Stimulated activated CD8-positive, alpha-beta memory T cell treated with anti-CD3 and anti-CD28 coated beads, Interleukin-2, amount 100 ng/mL, for 1 hour (primary cell): Measurements from ENCODE around the gene BRD9.
"Not testable (repeated sequence)": the region's sequence is repeated elsewhere in the genome, so short reads cannot be mapped to it uniquely, and the experiment has no call there.

Source experiments
- DNase-seq, 2 donors: peaks; one replicate each; pipeline ENCODE4 v3.0.0-alpha.2; 2020; ENCODE audit warnings: low read depth in 2 of 2

BRD9 gene

GRCh38 chr5:858726-859125 is 33.9 kb downstream of the BRD9 start:
- DNase-seq, result no peak

- no peak for DNase-seq
Measured at GRCh38 chr5:856531-857425, 35.8 kb downstream of the BRD9 start.

- no peak for DNase-seq
Measured at GRCh38 chr5:855771-856530, 36.6 kb downstream of the BRD9 start.

- DNase-seq, result no peak
Measured at GRCh38 chr5:854966-855743, 37.4 kb downstream of the BRD9 start.

- DNase-seq, result no peak
Measured at GRCh38 chr5:854217-854616, 38.4 kb downstream of the BRD9 start.

GRCh38 chr5:853416-854090 is 39.0 kb downstream of the BRD9 start:
- DNase-seq, result not testable (repeated sequence)

- no peak for DNase-seq
Measured at GRCh38 chr5:852431-853401, 39.9 kb downstream of the BRD9 start.

- DNase-seq, result no peak
Measured at GRCh38 chr5:852018-852417, 40.6 kb downstream of the BRD9 start.

- DNase-seq, result no peak
Measured at GRCh38 chr5:851553-851952, 41.0 kb downstream of the BRD9 start.

- no peak for DNase-seq
Measured at GRCh38 chr5:851076-851475, 41.5 kb downstream of the BRD9 start.

GRCh38 chr5:850511-851006 is 42.0 kb downstream of the BRD9 start, which contains the start of gene ZDHHC11:
TSS of gene ZDHHC11 (minus strand) at chr5:850986. CDS start at chr5:850602, 384 bp downstream.
- no peak for DNase-seq

- DNase-seq, result no peak
Measured at GRCh38 chr5:849651-850301, 42.8 kb downstream of the BRD9 start.

GRCh38 chr5:848671-849111 is 43.9 kb downstream of the BRD9 start:
- DNase-seq, result no peak

- DNase-seq, result not testable (repeated sequence)
Measured at GRCh38 chr5:847736-848135, 44.9 kb downstream of the BRD9 start.

GRCh38 chr5:847212-847611 is 45.4 kb downstream of the BRD9 start:
- not testable (repeated sequence) for DNase-seq

- DNase-seq, result not testable (repeated sequence)
Measured at GRCh38 chr5:846602-847091, 46.0 kb downstream of the BRD9 start.

GRCh38 chr5:845676-846601 is 46.7 kb downstream of the BRD9 start:
- DNase-seq, result not testable (repeated sequence)

GRCh38 chr5:845031-845675 is 47.4 kb downstream of the BRD9 start:
- DNase-seq, result not testable (repeated sequence)
